GM10266 (cell line): ENCODE data around the gene GDAP1L1.
"Not testable (repeated sequence)": the region's sequence is repeated elsewhere in the genome, so short reads cannot be mapped to it uniquely, and the experiment has no call there.

Experiments
- DNase-seq: peaks from one replicate; pipeline ENCODE4 v3.0.0; 2012; ENCODE audit errors: extremely low spot score
- TF ChIP-seq, protein P1 (sequence below): IDR thresholded peaks from 2 replicates; pipeline ENCODE4 v1.5.1; 2012; ENCODE audit warnings: mild to moderate bottlenecking, low read depth; ENCODE audit not compliant: control insufficient read depth, insufficient read depth; ENCODE audit errors: missing control alignments

Gene GDAP1L1

GRCh38 chr20:44291754-44292153 is 44.6 kb downstream of the GDAP1L1 start:
- DNase-seq = no peak
- TF ChIP-seq, protein P1, sequence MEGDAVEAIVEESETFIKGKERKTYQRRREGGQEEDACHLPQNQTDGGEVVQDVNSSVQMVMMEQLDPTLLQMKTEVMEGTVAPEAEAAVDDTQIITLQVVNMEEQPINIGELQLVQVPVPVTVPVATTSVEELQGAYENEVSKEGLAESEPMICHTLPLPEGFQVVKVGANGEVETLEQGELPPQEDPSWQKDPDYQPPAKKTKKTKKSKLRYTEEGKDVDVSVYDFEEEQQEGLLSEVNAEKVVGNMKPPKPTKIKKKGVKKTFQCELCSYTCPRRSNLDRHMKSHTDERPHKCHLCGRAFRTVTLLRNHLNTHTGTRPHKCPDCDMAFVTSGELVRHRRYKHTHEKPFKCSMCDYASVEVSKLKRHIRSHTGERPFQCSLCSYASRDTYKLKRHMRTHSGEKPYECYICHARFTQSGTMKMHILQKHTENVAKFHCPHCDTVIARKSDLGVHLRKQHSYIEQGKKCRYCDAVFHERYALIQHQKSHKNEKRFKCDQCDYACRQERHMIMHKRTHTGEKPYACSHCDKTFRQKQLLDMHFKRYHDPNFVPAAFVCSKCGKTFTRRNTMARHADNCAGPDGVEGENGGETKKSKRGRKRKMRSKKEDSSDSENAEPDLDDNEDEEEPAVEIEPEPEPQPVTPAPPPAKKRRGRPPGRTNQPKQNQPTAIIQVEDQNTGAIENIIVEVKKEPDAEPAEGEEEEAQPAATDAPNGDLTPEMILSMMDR = no peak

DNA sequence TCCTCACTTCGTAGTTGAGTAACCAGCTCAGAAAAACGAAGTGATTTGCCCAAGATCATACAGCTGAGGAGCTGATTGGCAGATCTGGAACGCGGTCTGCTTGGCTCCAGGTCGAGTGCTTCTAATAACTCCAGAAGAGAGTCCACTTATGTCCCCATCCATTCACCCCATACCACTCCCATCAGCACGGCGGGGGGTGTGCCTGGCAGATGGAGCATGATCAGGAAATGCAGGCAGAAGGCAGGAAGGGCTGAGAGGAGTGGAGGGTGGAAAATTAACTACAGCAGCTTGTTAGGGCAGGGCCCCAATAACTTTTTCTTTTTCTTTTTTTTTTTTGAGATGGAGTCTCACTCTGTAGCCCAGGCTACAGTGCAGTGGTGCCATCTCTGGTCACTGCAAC is 48.9 kb downstream of the GDAP1L1 start:
- no peak for DNase-seq
- TF ChIP-seq, protein P1 = no peak

DNA sequence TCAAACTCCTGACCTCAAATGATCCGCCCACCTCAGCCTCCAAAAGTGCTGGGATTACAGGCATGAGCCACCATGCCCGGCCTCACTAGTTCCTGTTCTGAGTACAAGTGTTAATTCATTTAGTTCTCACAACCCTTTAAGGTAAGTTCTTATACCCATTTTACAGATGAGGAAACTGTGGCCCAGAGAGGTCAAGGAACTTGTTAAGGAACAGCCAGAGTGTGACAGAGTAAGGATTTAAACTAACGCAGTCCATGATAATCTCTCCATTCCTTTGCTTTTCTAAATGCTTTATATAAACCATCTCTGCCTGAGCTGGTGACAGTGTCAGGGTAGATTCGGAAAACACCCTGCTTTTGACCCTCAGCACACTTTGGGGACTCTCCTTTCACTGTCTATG is 50.6 kb downstream of the GDAP1L1 start:
- TF ChIP-seq, protein P1 = no peak
- DNase-seq = no peak

DNA sequence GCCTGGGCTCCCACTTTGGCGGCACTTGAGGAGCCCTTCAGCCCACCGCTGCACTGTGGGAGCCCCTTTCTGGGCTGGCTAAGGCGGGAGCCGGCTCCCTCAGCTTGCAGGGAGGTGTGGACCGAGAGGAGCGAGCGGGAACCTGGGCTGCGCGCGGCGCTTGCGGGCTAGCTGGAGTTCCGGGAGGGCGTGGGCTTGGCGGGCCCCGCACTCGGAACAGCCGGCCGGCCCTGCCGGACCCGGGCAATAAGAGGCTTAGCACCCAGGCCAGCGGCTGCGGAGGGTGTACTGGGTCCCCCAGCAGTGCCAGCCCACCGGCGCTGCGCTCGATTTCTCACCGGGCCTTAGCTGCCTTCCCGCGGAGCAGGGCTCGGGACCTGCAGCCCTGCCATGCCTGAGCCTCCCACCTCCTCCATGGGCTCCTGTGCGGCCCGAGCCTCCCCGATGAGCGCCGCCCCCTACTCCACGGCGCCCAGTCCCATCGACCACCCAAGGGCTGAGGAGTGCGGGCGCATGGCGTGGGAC is 52.0 kb downstream of the GDAP1L1 start:
- not testable (repeated sequence) for DNase-seq

- no peak for DNase-seq
- TF ChIP-seq, protein P1 = no peak
These were observed 54.2 kb downstream of the GDAP1L1 start for GRCh38 chr20:44301285-44301684.

DNA sequence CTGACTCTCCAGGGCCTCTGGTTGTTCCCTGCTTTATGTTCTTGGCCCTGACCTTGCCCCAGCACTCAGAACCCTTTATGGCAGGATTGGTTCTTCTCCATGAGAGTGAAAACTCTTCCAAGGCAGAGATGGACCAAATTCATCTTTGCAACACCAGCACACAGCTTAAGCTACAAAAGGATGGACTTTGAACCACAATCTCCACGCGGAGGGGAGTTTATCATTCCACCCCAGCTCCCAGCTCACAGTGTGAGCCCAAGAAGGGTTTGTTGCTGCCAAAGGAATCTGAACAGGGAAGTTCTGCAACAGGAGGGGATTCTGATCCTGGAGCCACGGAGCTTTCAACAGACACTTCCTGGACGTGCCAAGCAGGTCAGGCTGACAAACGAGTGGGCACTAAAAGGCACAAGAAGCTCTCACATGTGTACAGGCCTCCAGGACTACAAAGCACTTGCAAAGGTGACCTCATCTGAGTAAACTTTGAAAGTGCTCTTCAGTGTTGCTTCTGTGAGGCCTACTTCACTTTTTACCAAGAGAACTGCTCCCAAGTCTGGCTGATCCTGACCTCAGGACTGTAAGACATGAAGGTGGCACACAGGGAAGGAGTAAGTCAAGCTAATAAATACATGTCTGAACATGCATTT is 55.0 kb downstream of the GDAP1L1 start:
- no peak for DNase-seq

GRCh38 chr20:44302736-44303135 is 55.6 kb downstream of the GDAP1L1 start:
- no peak for DNase-seq
- TF ChIP-seq, protein P1 = no peak

More for the DNA sequence above, 55.0 kb downstream of the GDAP1L1 start:
- TF ChIP-seq, protein P1 = no peak
